Spleen (tissue), 11 donors: Measurements from ENCODE around the gene GPR150. TPM values are rescaled to one million over a fixed set of nuclear protein-coding genes. Genes with fewer than 3 reads are reported as not detected.

Source experiments
- DNase-seq: peaks from one replicate; pipeline ENCODE4 v3.0.0-alpha.2; 2020
- H3K27ac ChIP-seq, 8 donors: fragments of 200-600 bp; sonication (generic) in 7 of 8; 1 replicate in 4 of 8; 2 replicates in 4 of 8; pipeline versions ENCODE4 v1.5.0 to v1.8.0; 2016 to 2021; ENCODE audit warnings: inconsistent platforms in 4 of 8, mild to moderate bottlenecking in 4 of 8, moderate library complexity in 1 of 8
- H3K27me3 ChIP-seq, 7 donors: fragments of 200-600 bp; sonication (generic) in 6 of 7; replicated peaks in 1 of 7; 1 replicate in 4 of 7; 2 replicates in 3 of 7; pipeline versions ENCODE4 v1.5.0 to v1.8.0; 2016 to 2021; ENCODE audit warnings: inconsistent platforms in 3 of 7, mild to moderate bottlenecking in 1 of 7
- H3K36me3 ChIP-seq, 6 donors: fragments of 200-600 bp; sonication (generic) in 5 of 6; 1 replicate in 4 of 6; 2 replicates in 2 of 6; pipeline versions ENCODE4 v1.5.0 to v1.8.0; 2016 to 2021; ENCODE audit warnings: inconsistent platforms in 2 of 6
- H3K4me1 ChIP-seq, 6 donors: fragments of 200-600 bp; sonication (generic) in 5 of 6; 1 replicate in 3 of 6; 2 replicates in 3 of 6; pipeline versions ENCODE4 v1.5.0 to v1.8.0; 2016 to 2021; ENCODE audit warnings: inconsistent platforms in 3 of 6
- H3K4me3 ChIP-seq, 8 donors: fragments of 200-600 bp; sonication (generic) in 7 of 8; 1 replicate in 4 of 8; 2 replicates in 4 of 8; pipeline versions ENCODE4 v1.5.0 to v1.8.0; 2016 to 2021; ENCODE audit warnings: inconsistent platforms in 4 of 8, mild to moderate bottlenecking in 4 of 8, moderate library complexity in 2 of 8
- H3K9me3 ChIP-seq, 8 donors: fragments of 200-600 bp; sonication (generic) in 7 of 8; 1 replicate in 4 of 8; 2 replicates in 4 of 8; pipeline versions ENCODE4 v1.5.0 to v1.8.0; 2016 to 2021; ENCODE audit warnings: inconsistent platforms in 4 of 8
- CTCF ChIP-seq, 11 experiments: fragments of 200-600 bp in 7 of 11; fragments of 450-650 bp in 4 of 11; sonication (generic) in 4 of 11; IDR thresholded peaks in 8 of 11; conservative IDR thresholded peaks in 3 of 11; 1 replicate in 7 of 11; 2 replicates in 4 of 11; pipeline versions ENCODE4 v1.4.0 to v1.8.0; 2016 to 2021; ENCODE audit warnings: antibody characterized with exemption in 11 of 11, inconsistent platforms in 4 of 11, mild to moderate bottlenecking in 1 of 11
- POLR2A ChIP-seq, 3 donors: fragments of 450-650 bp; IDR thresholded peaks; one replicate each; pipeline ENCODE4 v1.5.1; 2017; ENCODE audit warnings: antibody characterized with exemption in 3 of 3, mild to moderate bottlenecking in 1 of 3
- POLR2AphosphoS5 ChIP-seq, 3 donors: sonication (generic); formaldehyde crosslinking; IDR thresholded peaks; one replicate each; pipeline ENCODE4 v1.5.1; 2017; ENCODE audit warnings: antibody characterized with exemption in 3 of 3
- WGBS, 5 donors: extraction: QIAGEN DNeasy Blood & Tissue Kit in 3 of 5; methylation state at CpG; one replicate each; pipeline versions ENCODE4 v1.1.5 to v1.1.7; 2013 to 2018; 5-methylcytosine and 5-hydroxymethylcytosine counted together
- intact Hi-C: fragments of 100-400 bp; cut with DNase I; formaldehyde crosslinking; loops from one replicate; pipeline ENCODE4 v1.15.0; 2023; ENCODE audit warnings: low total_unique reads
- polyA plus RNA-seq, 3 donors: library from polyadenylated mRNA; stranded (reverse); fragments of 200-250 nt; gene quantifications; one replicate each; pipeline ENCODE4 v1.2.1, GENCODE V29; 2013
- total RNA-seq, 7 donors: library from RNA; depleted of rRNA in 3 of 7; stranded (reverse); fragments of >200 nt in 3 of 7; fragmentation: NEBNext Ultra II Directional in 4 of 7; extraction: Animal tissue kit (Norgen Biotek cat#: 25700) in 4 of 7; gene quantifications; one replicate each; pipeline versions ENCODE4 v1.1.0 to v1.2.1, GENCODE V29; 2016 to 2021
- donor health status: healthy with polysubstance abuse.
- donor health status: DM: no; HTN: no; CAD: no; lungs with moderate emphysema.
- donor health status: DM: no; HTN: no; CAD: no.
- donor health status: Bipolar disorder and iron deficiency.
- donor health status: healthy.
- donor health status: DM: no; HTN: no; CAD: no.
- donor health status: DM: yes; HTN: yes; CAD: no.

The GPR150 gene
- total and polyA plus RNA-seq, 10 donors = 0.23 to 1.1 (median 0.65) TPM; not detected in 2

GRCh38 chr5:95647886-95648860 is 28.3 kb downstream of the GPR150 start:
- Histone ChIP-seq H3K4me1 (peaks cover 11 to 42% (median 24%) of the 10 kb centered on the region in 6 donors), H3K27ac (peak overlapping the region in 4 of 8 donors; percentile 92 to 95 (median 94)), H3K27me3 (no peaks in the 10 kb centered on the region), H3K4me3 (peak overlapping the region in 2 of 8 donors; percentile 48 to 66), H3K9me3 (no peaks in the 10 kb centered on the region), H3K36me3 (peaks cover 0 to 7% (median 0%) of the 10 kb centered on the region in 6 donors)
- DNase-seq = no peak
- 70 to 78% (median 72%) methylated on average over 12 of the region's 12 CpGs for WGBS, 5 donors
- intact Hi-C loops = loop anchor here (5.0 to 10.0 kb wide), 2 partner anchors 199 to 687 kb away; no protein-coding TSS in a partner anchor
- TF ChIP-seq CTCF (IDR thresholded peaks at IDR 0.05 in 8 of 11, conservative IDR thresholded peaks at IDR 0.05 in 3 of 11) = no peak

- H3K27me3 ChIP-seq = no peaks in the 10 kb centered on the region
- intact Hi-C loops = loop anchor here (5.0 to 10.0 kb wide), 2 partner anchors 198 to 686 kb away; no protein-coding TSS in a partner anchor
- TF ChIP-seq POLR2AphosphoS5 (IDR thresholded peaks at IDR 0.05) = no peak
- TF ChIP-seq CTCF (IDR thresholded peaks at IDR 0.05 in 8 of 11, conservative IDR thresholded peaks at IDR 0.05 in 3 of 11) = no peak
- TF ChIP-seq POLR2A (IDR thresholded peaks at IDR 0.05) = no peak
- H3K27ac ChIP-seq = no peak overlapping the region
- no peak for DNase-seq
- peaks cover 11 to 37% (median 21%) of the 10 kb centered on the region in 6 donors for H3K4me1 ChIP-seq
- H3K36me3 ChIP-seq = peaks cover 0 to 17% (median 0%) of the 10 kb centered on the region in 6 donors
- H3K9me3 ChIP-seq = no peaks in the 10 kb centered on the region
- no peak overlapping the region for H3K4me3 ChIP-seq
These were observed 29.4 kb downstream of the GPR150 start for GRCh38 chr5:95649274-95649673.

GRCh38 chr5:95649842-95650620 is 30.1 kb downstream of the GPR150 start:
- Histone ChIP-seq H3K4me3 (no peak overlapping the region), H3K27ac (no peak overlapping the region), H3K9me3 (no peaks in the 10 kb centered on the region), H3K36me3 (peaks cover 0 to 23% (median 0%) of the 10 kb centered on the region in 6 donors), H3K27me3 (no peaks in the 10 kb centered on the region), H3K4me1 (peaks cover 11 to 32% (median 17%) of the 10 kb centered on the region in 6 donors)
- intact Hi-C loops = loop anchor here (5.0 to 10.0 kb wide), 2 partner anchors 197 to 685 kb away; no protein-coding TSS in a partner anchor
- no peak for TF ChIP-seq CTCF (IDR thresholded peaks at IDR 0.05 in 8 of 11, conservative IDR thresholded peaks at IDR 0.05 in 3 of 11)
- no peak for TF ChIP-seq POLR2A (IDR thresholded peaks at IDR 0.05)
- TF ChIP-seq POLR2AphosphoS5 (IDR thresholded peaks at IDR 0.05) = no peak
- DNase-seq = no peak
